Loucy (cell line): ENCODE measurements around the gene CYP21A2.
"Not testable (repeated sequence)": the region's sequence is repeated elsewhere in the genome, so short reads cannot be mapped to it uniquely, and the experiment has no call there.

Source experiments
- H2AFZ ChIP-seq: fragments of 200-600 bp; sonication (generic); 2 replicates; pipeline ENCODE4 v1.6.0; 2016; ENCODE audit warnings: antibody characterized with exemption, mild to moderate bottlenecking, low read length, moderate library complexity
- H3F3A ChIP-seq: fragments of 200-600 bp; 2 replicates; pipeline ENCODE4 v1.6.0; 2016; ENCODE audit warnings: antibody characterized with exemption, low read depth, mild to moderate bottlenecking
- H3K27me3 ChIP-seq: fragments of 200-600 bp; sonication (generic); 2 replicates; pipeline ENCODE4 v1.6.1; 2014; ENCODE audit warnings: low read length, mild to moderate bottlenecking; ENCODE audit not compliant: insufficient read depth, poor library complexity, severe bottlenecking
- H3K36me3 ChIP-seq: fragments of 200-600 bp; sonication (generic); 2 replicates; pipeline ENCODE4 v1.6.1; 2016; ENCODE audit warnings: low read length; ENCODE audit not compliant: insufficient read depth
- H3K4me1 ChIP-seq: fragments of 200-600 bp; sonication (generic); 2 replicates; pipeline ENCODE4 v1.5.1; 2014; ENCODE audit warnings: low read length, mild to moderate bottlenecking; ENCODE audit not compliant: insufficient read depth, poor library complexity, severe bottlenecking
- H3K4me2 ChIP-seq: fragments of 200-600 bp; sonication (generic); 2 replicates; pipeline ENCODE4 v1.6.0; 2014; ENCODE audit warnings: antibody characterized with exemption, low read length, low read depth, mild to moderate bottlenecking; ENCODE audit not compliant: poor library complexity, severe bottlenecking
- H3K4me3 ChIP-seq: fragments of 200-600 bp; sonication (generic); 2 replicates; pipeline ENCODE4 v1.5.1; 2014; ENCODE audit warnings: low read length, mild to moderate bottlenecking, mixed read lengths; ENCODE audit not compliant: poor library complexity, severe bottlenecking
- H3K79me2 ChIP-seq: fragments of 200-600 bp; sonication (generic); 2 replicates; pipeline ENCODE4 v1.6.1; 2014; ENCODE audit warnings: low read length; ENCODE audit not compliant: insufficient read depth
- H3K9ac ChIP-seq: fragments of 200-600 bp; sonication (generic); 2 replicates; pipeline ENCODE4 v1.6.0; 2014; ENCODE audit warnings: mild to moderate bottlenecking, low read depth, low read length, moderate library complexity; ENCODE audit not compliant: poor library complexity, severe bottlenecking
- H3K9me2 ChIP-seq: fragments of 200-600 bp; sonication (generic); replicated peaks from 2 replicates; pipeline ENCODE4 v1.6.1; 2016; ENCODE audit warnings: low read depth, low read length, mixed read lengths
- H3K9me3 ChIP-seq: fragments of 200-600 bp; sonication (generic); 2 replicates; pipeline ENCODE4 v1.6.1; 2014; ENCODE audit warnings: mild to moderate bottlenecking, antibody characterized with exemption, low read length, low read depth; ENCODE audit not compliant: insufficient read depth
- H4K20me1 ChIP-seq: fragments of 200-600 bp; sonication (generic); 2 replicates; pipeline ENCODE4 v1.6.0; 2014; ENCODE audit warnings: antibody characterized with exemption, low read length, mild to moderate bottlenecking; ENCODE audit not compliant: insufficient read depth, poor library complexity, severe bottlenecking

Gene CYP21A2

DNA sequence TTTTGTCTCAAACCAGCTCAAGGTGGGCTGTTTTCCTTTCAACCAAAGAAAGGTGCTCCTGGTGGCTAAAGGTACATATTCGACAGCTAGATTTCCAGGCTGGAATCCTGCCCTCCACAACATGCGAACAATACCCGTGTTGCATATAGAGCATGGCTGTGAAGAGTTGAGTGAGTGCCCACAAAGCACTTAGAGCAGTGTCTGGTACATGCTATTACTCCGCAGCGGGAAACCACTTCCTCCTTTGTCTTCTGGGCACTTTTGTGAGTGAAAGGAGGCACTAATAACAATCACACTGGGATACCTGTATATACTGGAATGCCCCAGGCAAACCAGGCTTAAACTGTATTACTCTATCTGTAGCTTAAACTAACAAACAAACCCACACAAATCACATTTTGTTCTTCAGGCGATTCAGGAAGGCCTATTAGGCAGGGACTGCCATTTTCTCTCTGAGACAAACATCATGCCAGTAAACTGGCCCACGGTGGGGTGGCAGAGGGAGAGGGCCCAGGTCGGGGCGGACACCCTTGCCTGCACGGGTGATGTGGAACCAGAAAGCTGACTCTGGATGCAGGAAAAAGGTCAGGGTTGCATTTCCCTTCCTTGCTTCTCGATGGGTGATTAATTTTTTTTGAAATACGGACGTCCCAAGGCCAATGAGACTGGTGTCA lies 33.2 kb upstream of the CYP21A2 start:
- H3K36me3 ChIP-seq, H3F3A ChIP-seq, H2AFZ ChIP-seq, H3K79me2 ChIP-seq, H3K27me3 ChIP-seq, H3K9me2 ChIP-seq, H4K20me1 ChIP-seq, H3K9me3 ChIP-seq, H3K9ac ChIP-seq, H3K4me1 ChIP-seq, H3K4me2 ChIP-seq, H3K4me3 ChIP-seq: not testable (repeated sequence)

DNA sequence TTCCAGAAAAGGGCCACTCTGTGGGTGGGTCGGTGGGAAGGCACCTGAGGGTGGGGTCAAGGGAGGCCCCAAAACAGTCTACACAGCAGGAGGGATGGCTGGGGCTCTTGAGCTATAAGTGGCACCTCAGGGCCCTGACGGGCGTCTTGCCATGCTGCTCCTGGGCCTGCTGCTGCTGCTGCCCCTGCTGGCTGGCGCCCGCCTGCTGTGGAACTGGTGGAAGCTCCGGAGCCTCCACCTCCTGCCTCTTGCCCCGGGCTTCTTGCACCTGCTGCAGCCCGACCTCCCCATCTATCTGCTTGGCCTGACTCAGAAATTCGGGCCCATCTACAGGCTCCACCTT lies 32.7 kb upstream of the CYP21A2 start:
- H3K9me3 ChIP-seq, H3K4me2 ChIP-seq, H2AFZ ChIP-seq, H3K4me3 ChIP-seq, H3K4me1 ChIP-seq, H4K20me1 ChIP-seq, H3K36me3 ChIP-seq, H3K79me2 ChIP-seq, H3K27me3 ChIP-seq, H3K9ac ChIP-seq, H3K9me2 ChIP-seq, H3F3A ChIP-seq: not testable (repeated sequence)

- not testable (repeated sequence) for H3K9me3 ChIP-seq, H3K4me1 ChIP-seq, H3K36me3 ChIP-seq, H3K4me3 ChIP-seq, H3K27me3 ChIP-seq, H3K79me2 ChIP-seq, H4K20me1 ChIP-seq, H3K9me2 ChIP-seq, H3K4me2 ChIP-seq, H3K9ac ChIP-seq, H2AFZ ChIP-seq, H3F3A ChIP-seq
Observed at GRCh38 chr6:32005991-32006529, 32.2 kb upstream of the CYP21A2 start.

DNA sequence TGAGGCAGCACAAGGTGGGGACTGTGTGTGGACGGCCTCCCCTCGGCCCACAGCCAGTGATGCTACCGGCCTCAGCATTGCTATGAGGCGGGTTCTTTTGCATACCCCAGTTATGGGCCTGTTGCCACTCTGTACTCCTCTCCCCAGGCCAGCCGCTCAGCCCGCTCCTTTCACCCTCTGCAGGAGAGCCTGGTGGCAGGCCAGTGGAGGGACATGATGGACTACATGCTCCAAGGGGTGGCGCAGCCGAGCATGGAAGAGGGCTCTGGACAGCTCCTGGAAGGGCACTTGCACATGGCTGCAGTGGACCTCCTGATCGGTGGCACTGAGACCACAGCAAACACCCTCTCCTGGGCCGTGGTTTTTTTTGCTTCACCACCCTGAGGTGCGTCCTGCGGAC lies 31.1 kb upstream of the CYP21A2 start:
- H3K9me3 ChIP-seq, H3K27me3 ChIP-seq, H3K9ac ChIP-seq, H3K79me2 ChIP-seq, H3K9me2 ChIP-seq, H3K4me2 ChIP-seq, H3F3A ChIP-seq, H3K4me3 ChIP-seq, H3K36me3 ChIP-seq, H3K4me1 ChIP-seq, H4K20me1 ChIP-seq, H2AFZ ChIP-seq: not testable (repeated sequence)

- not testable (repeated sequence) for H3K79me2 ChIP-seq, H4K20me1 ChIP-seq, H3K4me3 ChIP-seq, H3K4me2 ChIP-seq, H3F3A ChIP-seq, H3K9ac ChIP-seq, H3K27me3 ChIP-seq, H3K9me2 ChIP-seq, H2AFZ ChIP-seq, H3K36me3 ChIP-seq, H3K9me3 ChIP-seq, H3K4me1 ChIP-seq
Observed at GRCh38 chr6:32008037-32008436, 30.2 kb upstream of the CYP21A2 start.

DNA sequence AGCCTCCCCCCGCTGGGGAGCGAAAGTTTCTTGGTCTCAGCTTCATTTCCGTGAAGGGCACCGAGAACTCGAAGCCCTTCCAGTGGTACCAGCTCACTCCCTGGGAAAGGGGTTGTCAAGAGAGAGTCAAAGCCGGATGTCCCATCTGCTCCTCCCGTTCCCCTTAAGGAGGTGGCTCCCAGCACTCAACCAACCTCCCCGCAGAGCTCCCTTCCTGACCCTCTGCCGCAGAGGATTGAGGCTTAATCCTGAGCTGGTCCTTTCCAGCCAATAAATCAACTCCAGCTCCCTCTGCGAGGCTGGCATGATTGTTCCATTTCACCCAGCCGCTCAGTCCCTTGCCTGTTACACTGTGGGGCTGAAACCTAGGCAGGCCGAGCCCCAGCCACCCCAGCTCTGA lies 29.6 kb upstream of the CYP21A2 start:
- H3K4me2 ChIP-seq, H3K9ac ChIP-seq, H3K79me2 ChIP-seq, H3F3A ChIP-seq, H3K4me1 ChIP-seq, H3K9me3 ChIP-seq, H2AFZ ChIP-seq, H3K27me3 ChIP-seq, H3K4me3 ChIP-seq, H3K36me3 ChIP-seq, H3K9me2 ChIP-seq, H4K20me1 ChIP-seq: not testable (repeated sequence)

DNA sequence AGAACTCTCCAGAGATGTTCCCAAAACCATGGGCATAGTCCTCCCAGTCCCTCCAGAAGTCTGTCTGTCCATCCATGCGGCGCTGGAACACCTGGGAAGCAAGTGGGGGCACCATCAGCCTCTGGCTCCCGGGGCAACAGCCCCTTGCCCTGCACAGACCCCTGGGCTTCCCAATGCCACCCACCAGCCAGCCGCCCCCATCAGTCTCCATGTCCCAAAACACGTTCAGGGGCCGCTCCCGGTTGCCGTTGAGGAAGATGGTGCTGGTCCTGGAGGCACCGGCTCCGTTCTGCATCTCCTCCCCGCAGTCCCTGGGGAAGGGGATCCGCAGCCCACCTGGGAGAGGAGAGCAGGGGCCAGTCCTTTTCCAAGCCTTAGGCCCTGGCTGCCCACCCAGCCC lies 28.7 kb upstream of the CYP21A2 start:
- H3K9me3 ChIP-seq, H4K20me1 ChIP-seq, H3K4me3 ChIP-seq, H3K9me2 ChIP-seq, H3F3A ChIP-seq, H3K4me1 ChIP-seq, H2AFZ ChIP-seq, H3K4me2 ChIP-seq, H3K79me2 ChIP-seq, H3K36me3 ChIP-seq, H3K9ac ChIP-seq, H3K27me3 ChIP-seq: not testable (repeated sequence)
